IMR-90 (cell line): ENCODE measurements around the gene NCKAP5.

Experiments used
- BHLHE40 ChIP-seq: fragments of 150-350 bp; IDR thresholded peaks from 2 replicates; pipeline ENCODE4 v1.6.1; 2016; ENCODE audit warnings: mild to moderate bottlenecking, low read depth, low read length
- MAFK ChIP-seq: IDR thresholded peaks from 2 replicates; pipeline ENCODE4 v1.6.1; 2012; ENCODE audit warnings: low read depth, low read length, improper control_type of control experiment
- MAZ ChIP-seq: IDR thresholded peaks from 2 replicates; pipeline ENCODE4 v1.6.1; 2012; ENCODE audit warnings: low read depth, mild to moderate bottlenecking, low read length, improper control_type of control experiment, moderate library complexity, borderline replicate concordance
- MXI1 ChIP-seq: IDR thresholded peaks from 2 replicates; pipeline ENCODE4 v1.6.1; 2012; ENCODE audit warnings: low read depth, mild to moderate bottlenecking, low read length, moderate library complexity, borderline replicate concordance
- NFE2L2 ChIP-seq: fragments of 150-350 bp; IDR thresholded peaks from 2 replicates; pipeline ENCODE4 v1.6.1; 2016; ENCODE audit warnings: low read depth, mild to moderate bottlenecking, low read length
- POLR2A ChIP-seq: IDR thresholded peaks from 2 replicates; pipeline ENCODE4 v1.6.1; 2012; ENCODE audit warnings: mild to moderate bottlenecking, low read depth, low read length
- RCOR1 ChIP-seq: IDR thresholded peaks from 2 replicates; pipeline ENCODE4 v1.6.1; 2012; ENCODE audit warnings: mild to moderate bottlenecking, low read length, improper control_type of control experiment; ENCODE audit not compliant: insufficient replicate concordance
- TF ChIP-seq, protein P1 (sequence below): conservative IDR thresholded peaks from 2 replicates; pipeline ENCODE4 v1.5.1; 2012; ENCODE audit warnings: mild to moderate bottlenecking, low read depth, low read length, improper control_type of control experiment
- TF ChIP-seq, protein P2 (sequence below): fragments of 150-350 bp; IDR thresholded peaks from 2 replicates; pipeline ENCODE4 v1.6.1; 2017; ENCODE audit warnings: mild to moderate bottlenecking, antibody characterized with exemption, low read length, low read depth

DNA sequence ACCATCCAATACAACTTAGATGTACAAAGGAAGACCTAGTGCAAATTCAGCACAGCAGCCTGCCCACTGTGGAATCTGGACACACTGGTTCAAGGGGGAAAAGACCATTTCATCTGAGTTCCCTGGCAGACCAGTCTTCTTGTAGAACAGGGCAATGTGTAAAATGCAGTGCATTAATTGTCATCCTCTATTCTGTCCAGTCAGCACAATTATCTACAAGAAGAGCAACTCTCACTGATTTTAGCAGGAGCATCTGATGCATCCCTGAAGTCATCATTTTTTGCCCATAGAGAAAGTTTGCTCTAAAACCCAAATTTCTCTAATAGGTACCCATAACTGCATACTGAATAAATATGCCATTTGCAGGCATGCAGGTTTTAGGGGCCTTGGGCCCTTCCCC lies 816.4 kb downstream of the NCKAP5 start:
- TF ChIP-seq, protein P1, sequence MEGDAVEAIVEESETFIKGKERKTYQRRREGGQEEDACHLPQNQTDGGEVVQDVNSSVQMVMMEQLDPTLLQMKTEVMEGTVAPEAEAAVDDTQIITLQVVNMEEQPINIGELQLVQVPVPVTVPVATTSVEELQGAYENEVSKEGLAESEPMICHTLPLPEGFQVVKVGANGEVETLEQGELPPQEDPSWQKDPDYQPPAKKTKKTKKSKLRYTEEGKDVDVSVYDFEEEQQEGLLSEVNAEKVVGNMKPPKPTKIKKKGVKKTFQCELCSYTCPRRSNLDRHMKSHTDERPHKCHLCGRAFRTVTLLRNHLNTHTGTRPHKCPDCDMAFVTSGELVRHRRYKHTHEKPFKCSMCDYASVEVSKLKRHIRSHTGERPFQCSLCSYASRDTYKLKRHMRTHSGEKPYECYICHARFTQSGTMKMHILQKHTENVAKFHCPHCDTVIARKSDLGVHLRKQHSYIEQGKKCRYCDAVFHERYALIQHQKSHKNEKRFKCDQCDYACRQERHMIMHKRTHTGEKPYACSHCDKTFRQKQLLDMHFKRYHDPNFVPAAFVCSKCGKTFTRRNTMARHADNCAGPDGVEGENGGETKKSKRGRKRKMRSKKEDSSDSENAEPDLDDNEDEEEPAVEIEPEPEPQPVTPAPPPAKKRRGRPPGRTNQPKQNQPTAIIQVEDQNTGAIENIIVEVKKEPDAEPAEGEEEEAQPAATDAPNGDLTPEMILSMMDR = no peak
- TF ChIP-seq POLR2A (no peak), RCOR1 (no peak), MXI1 (no peak), BHLHE40 (no peak), NFE2L2 (no peak), MAZ (no peak), MAFK (peak; percentile 96)
- TF ChIP-seq, protein P2, sequence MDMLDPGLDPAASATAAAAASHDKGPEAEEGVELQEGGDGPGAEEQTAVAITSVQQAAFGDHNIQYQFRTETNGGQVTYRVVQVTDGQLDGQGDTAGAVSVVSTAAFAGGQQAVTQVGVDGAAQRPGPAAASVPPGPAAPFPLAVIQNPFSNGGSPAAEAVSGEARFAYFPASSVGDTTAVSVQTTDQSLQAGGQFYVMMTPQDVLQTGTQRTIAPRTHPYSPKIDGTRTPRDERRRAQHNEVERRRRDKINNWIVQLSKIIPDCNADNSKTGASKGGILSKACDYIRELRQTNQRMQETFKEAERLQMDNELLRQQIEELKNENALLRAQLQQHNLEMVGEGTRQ = no peak
